GM12878 (cell line): Measurements from ENCODE around the gene MYMK. TPM values are rescaled to one million over a fixed set of nuclear protein-coding genes. Genes with fewer than 3 reads are reported as not detected.

Experiments used
- ATAC-seq: fragments of 200-7000 bp; cut with Tn5 transposase; 3 replicates; pipeline ENCODE4 v1.9.1; 2020; ENCODE audit warnings: mild to moderate bottlenecking, moderate library complexity
- BruUV-seq: library from RNA; stranded (reverse); fragments of 400-500 nt; replicated peaks from 2 replicates; lab custom pipeline; 2021; lab: Mats Ljungman, UMichigan
- CTCF ChIA-PET: fragments of 300-600 bp; sonication (Branson Sonifier 250); formaldehyde crosslinking; extraction: SDS; loops from one replicate; lab custom pipeline; 2021; ENCODE audit warnings: inconsistent platforms; lab: Yijun Ruan, JAX
- POLR2A ChIA-PET: fragments of 350-600 bp; formaldehyde crosslinking; extraction: SDS; loops from one replicate; lab custom pipeline; 2021; ENCODE audit warnings: inconsistent platforms; lab: Charles Lee
- RAD21 ChIA-PET: fragments of 300-600 bp; sonication (Branson Sonifier 250); formaldehyde crosslinking; loops from one replicate; lab custom pipeline; 2023; ENCODE audit warnings: antibody characterized with exemption; ENCODE audit not compliant: unreplicated experiment; lab: Charles Lee
- SMC1A ChIA-PET: fragments of 300-600 bp; sonication (Branson Sonifier 250); formaldehyde crosslinking; loops from one replicate; lab custom pipeline; 2023; ENCODE audit not compliant: unreplicated experiment, uncharacterized antibody; lab: Charles Lee
- DNase-seq: peaks from one replicate; pipeline ENCODE4 v3.0.0-alpha.2; 2011; ENCODE audit warnings: low read depth, low spot score
- FAIRE-seq: peaks from 3 replicates; lab custom pipeline; 2011; peaks lifted over from hg19 to GRCh38; lab: Jason Lieb, UNC
- H2AFZ ChIP-seq: 2 replicates; pipeline ENCODE4 v1.6.0; 2011; ENCODE audit warnings: low read depth, low read length, control low read depth; ENCODE audit not compliant: control insufficient read depth
- H3K27ac ChIP-seq: 2 replicates; pipeline ENCODE4 v1.5.1; 2011; ENCODE audit warnings: control low read depth; ENCODE audit not compliant: control insufficient read depth, insufficient read depth
- H3K27me3 ChIP-seq, 2 experiments: replicated peaks in 1 of 2; 2 replicates each; pipeline versions ENCODE4 v1.6.0 to v1.6.1; 2011; ENCODE audit warnings: low read length in 1 of 2; ENCODE audit not compliant: control insufficient read depth in 2 of 2, insufficient read depth in 2 of 2
- H3K36me3 ChIP-seq, 2 experiments: 2 replicates each; pipeline ENCODE4 v1.5.1; 2011; ENCODE audit warnings: low read length in 1 of 2; ENCODE audit not compliant: control insufficient read depth in 2 of 2, insufficient read depth in 2 of 2
- H3K4me1 ChIP-seq: 2 replicates; pipeline ENCODE4 v1.6.1; 2011; ENCODE audit warnings: mild to moderate bottlenecking, low read length, moderate library complexity, mixed read lengths; ENCODE audit not compliant: control insufficient read depth, insufficient read depth
- H3K4me2 ChIP-seq: 2 replicates; pipeline ENCODE4 v1.6.0; 2011; ENCODE audit warnings: control low read depth; ENCODE audit not compliant: control insufficient read depth, insufficient read depth
- H3K4me3 ChIP-seq: fragments of 200-600 bp; sonication (generic); 2 replicates; pipeline ENCODE4 v1.5.1; 2016
- H3K79me2 ChIP-seq: 2 replicates; pipeline ENCODE4 v1.6.0; 2011; ENCODE audit warnings: low read length; ENCODE audit not compliant: control insufficient read depth, insufficient read depth
- H3K9ac ChIP-seq: 2 replicates; pipeline ENCODE4 v1.8.0; 2011; ENCODE audit warnings: low read length, control low read depth, mixed read lengths; ENCODE audit not compliant: control insufficient read depth, insufficient read depth
- H3K9me3 ChIP-seq: replicated peaks from 3 replicates; pipeline ENCODE4 v1.5.1; 2011; ENCODE audit warnings: mild to moderate bottlenecking, low read length; ENCODE audit not compliant: control insufficient read depth, insufficient read depth
- H4K20me1 ChIP-seq: 2 replicates; pipeline ENCODE4 v1.6.0; 2011; ENCODE audit not compliant: control insufficient read depth, insufficient read depth
- BACH1 ChIP-seq: fragments of 450-650 bp; IDR thresholded peaks from 2 replicates; pipeline ENCODE4 v1.6.1; 2017; ENCODE audit warnings: mild to moderate bottlenecking, borderline replicate concordance
- CREM ChIP-seq: IDR thresholded peaks from 2 replicates; pipeline ENCODE4 v1.6.1; 2014; ENCODE audit warnings: antibody characterized with exemption, low read depth
- FOXM1 ChIP-seq: IDR thresholded peaks from 2 replicates; pipeline ENCODE4 v1.6.1; 2012; ENCODE audit warnings: low read depth, mild to moderate bottlenecking, inconsistent platforms, low read length, moderate library complexity
- HDAC2 ChIP-seq: fragments of 200-600 bp; sonication (generic); IDR thresholded peaks from 2 replicates; pipeline ENCODE4 v1.6.1; 2017
- IKZF2 ChIP-seq, 2 experiments: fragments of 450-650 bp; IDR thresholded peaks; 2 replicates each; pipeline ENCODE4 v1.6.1; 2017; ENCODE audit warnings: mild to moderate bottlenecking in 2 of 2, moderate library complexity in 2 of 2
- NBN ChIP-seq: fragments of 450-650 bp; IDR thresholded peaks from 2 replicates; pipeline ENCODE4 v1.6.1; 2016
- PAX5 ChIP-seq: IDR thresholded peaks from 2 replicates; pipeline ENCODE4 v1.6.1; 2011; ENCODE audit warnings: low read depth, low read length, borderline replicate concordance
- PML ChIP-seq: IDR thresholded peaks from 2 replicates; pipeline ENCODE4 v1.6.1; 2012; ENCODE audit warnings: low read length, inconsistent platforms
- POU2F2 ChIP-seq: IDR thresholded peaks from 3 replicates; pipeline ENCODE4 v1.6.1; 2011; ENCODE audit warnings: low read depth, mild to moderate bottlenecking, low read length, borderline replicate concordance
- RAD51 ChIP-seq: fragments of 450-650 bp; IDR thresholded peaks from 2 replicates; pipeline ENCODE4 v1.6.1; 2016; ENCODE audit warnings: moderate library complexity, mild to moderate bottlenecking, inconsistent platforms
- RFX5 ChIP-seq: IDR thresholded peaks from 2 replicates; pipeline ENCODE4 v1.6.1; 2011; ENCODE audit warnings: low read depth, low read length, improper control_type of control experiment
- SMAD1 ChIP-seq: fragments of 450-650 bp; IDR thresholded peaks from 2 replicates; pipeline ENCODE4 v1.6.1; 2018; ENCODE audit warnings: mild to moderate bottlenecking, low read depth; ENCODE audit not compliant: partially characterized antibody
- SMAD5 ChIP-seq: IDR thresholded peaks from 2 replicates; pipeline ENCODE4 v1.6.1; 2016; ENCODE audit warnings: antibody characterized with exemption, low read depth
- WGBS: methylation state at CpG from one replicate; pipeline ENCODE4 v1.1.6; 2016; ENCODE audit warnings: low lambda C conversion rate; ENCODE audit not compliant: insufficient replicate concordance, insufficient coverage; ENCODE audit errors: missing lambda C conversion rate; 5-methylcytosine and 5-hydroxymethylcytosine counted together
- in situ Hi-C: fragments of 300-500 bp; cut with MboI; formaldehyde crosslinking; loops from 9 replicates; pipeline ENCODE4 v1.14.3; 2018; ENCODE audit warnings: mixed read lengths
- intact Hi-C: fragments of 100-400 bp; cut with micrococcal nuclease; formaldehyde crosslinking; loops from one replicate; pipeline ENCODE4 v1.14.2; 2022; ENCODE audit not compliant: unreplicated experiment
- polyA plus RNA-seq, 11 experiments: library from polyadenylated mRNA; depleted of rRNA in 4 of 11; unstranded in 6 of 11; stranded (reverse) in 5 of 11; fragments of >200 nt; fragmentation: Nextera tagmentation in 4 of 11; fragmentation: Illumina TruSeq in 1 of 11; extraction: Ambion mirVana in 4 of 11; extraction: Trizol in 1 of 11; gene quantifications; 1 replicate in 1 of 11; 2 replicates in 10 of 11; pipeline versions ENCODE4 v1.2.1 to v1.2.3, GENCODE V29; 2011 to 2016; ENCODE audit warnings: inconsistent platforms in 2 of 11, missing spikeins in 2 of 11, low read depth in 1 of 11
- total RNA-seq, 4 experiments: library from RNA; depleted of rRNA in 3 of 4; stranded (reverse); fragments of >200 nt in 3 of 4; fragmentation: Illumina TruSeq in 1 of 4; extraction: Trizol in 1 of 4; gene quantifications; 2 replicates each; pipeline versions ENCODE4 v1.2.1 to v1.2.3, GENCODE V29; 2013 to 2021
- TF ChIP-seq, protein P1 (sequence below): fragments of 450-650 bp; conservative IDR thresholded peaks from 2 replicates; pipeline ENCODE4 v1.6.1; 2017; ENCODE audit warnings: mild to moderate bottlenecking, moderate library complexity

MYMK gene
- total and polyA plus RNA-seq, 10 of the 15 experiments (the other 5 are each of a cell fraction or from before 2014, with no cell fraction given): not detected

DNA sequence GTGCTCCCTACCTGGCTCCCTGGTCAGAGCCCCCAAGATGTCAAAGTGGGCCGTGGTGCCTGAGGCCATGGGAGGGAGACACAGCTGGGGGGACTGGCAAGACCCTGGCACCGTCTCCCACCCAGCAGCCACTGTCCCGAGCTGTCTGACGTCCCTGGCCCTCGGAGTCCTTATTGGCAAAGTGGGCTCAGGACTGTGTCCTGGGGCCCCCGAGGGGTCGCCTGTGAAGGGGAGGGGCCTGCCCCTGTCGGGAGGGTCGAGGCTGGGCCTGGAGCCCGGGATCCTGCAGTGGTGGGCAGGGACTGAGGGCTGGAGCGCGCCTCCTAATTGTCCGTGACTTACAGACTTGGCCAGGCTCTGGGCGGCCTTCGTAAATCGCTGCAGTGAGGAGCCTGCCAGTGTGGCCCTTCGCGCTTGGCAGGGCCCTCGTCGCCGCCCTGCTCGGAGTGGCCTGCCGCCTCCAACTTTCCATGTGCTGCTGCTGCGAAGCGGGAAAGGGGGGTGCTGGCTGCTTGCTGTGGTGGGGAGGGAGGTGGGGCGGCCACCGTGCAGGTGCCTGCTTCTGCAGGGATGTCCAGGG is 13.7 kb downstream of the MYMK start:
- H3K36me3 ChIP-seq: no peaks in the 10 kb centered on the region
- H3K27me3 ChIP-seq: no peaks in the 10 kb centered on the region; a peak in 2 of 4 replicates
- no peaks in the 10 kb centered on the region for H3K4me1 ChIP-seq
- H4K20me1 ChIP-seq: no peaks in the 10 kb centered on the region
- ChIA-PET SMC1A (no interaction called here), RAD21 (no interaction called here), POLR2A (no interaction called here), CTCF (no interaction called here)
- no peak overlapping the region for H3K4me2 ChIP-seq
- no peak overlapping the region for H2AFZ ChIP-seq
- BruUV-seq: no TSS peak
- 55% methylated on average over 27 of the region's 27 CpGs for WGBS
- no peak overlapping the region for H3K27ac ChIP-seq
- TF ChIP-seq NBN (no peak), CREM (no peak), SMAD5 (no peak), IKZF2 (IDR thresholded peaks at IDR 0.05) (no peak), RFX5 (no peak), PML (no peak), POU2F2 (no peak), SMAD1 (no peak), FOXM1 (no peak), BACH1 (no peak), RAD51 (no peak), PAX5 (no peak), HDAC2 (no peak)
- TF ChIP-seq, protein P1, sequence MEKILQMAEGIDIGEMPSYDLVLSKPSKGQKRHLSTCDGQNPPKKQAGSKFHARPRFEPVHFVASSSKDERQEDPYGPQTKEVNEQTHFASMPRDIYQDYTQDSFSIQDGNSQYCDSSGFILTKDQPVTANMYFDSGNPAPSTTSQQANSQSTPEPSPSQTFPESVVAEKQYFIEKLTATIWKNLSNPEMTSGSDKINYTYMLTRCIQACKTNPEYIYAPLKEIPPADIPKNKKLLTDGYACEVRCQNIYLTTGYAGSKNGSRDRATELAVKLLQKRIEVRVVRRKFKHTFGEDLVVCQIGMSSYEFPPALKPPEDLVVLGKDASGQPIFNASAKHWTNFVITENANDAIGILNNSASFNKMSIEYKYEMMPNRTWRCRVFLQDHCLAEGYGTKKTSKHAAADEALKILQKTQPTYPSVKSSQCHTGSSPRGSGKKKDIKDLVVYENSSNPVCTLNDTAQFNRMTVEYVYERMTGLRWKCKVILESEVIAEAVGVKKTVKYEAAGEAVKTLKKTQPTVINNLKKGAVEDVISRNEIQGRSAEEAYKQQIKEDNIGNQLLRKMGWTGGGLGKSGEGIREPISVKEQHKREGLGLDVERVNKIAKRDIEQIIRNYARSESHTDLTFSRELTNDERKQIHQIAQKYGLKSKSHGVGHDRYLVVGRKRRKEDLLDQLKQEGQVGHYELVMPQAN: no peak
- intact Hi-C loops (no loop called here), in situ Hi-C loops (no loop called here)
- ATAC-seq: no peak
- H3K9ac ChIP-seq: no peak overlapping the region
- no peaks in the 10 kb centered on the region for H3K79me2 ChIP-seq
- no peak for DNase-seq
- H3K9me3 ChIP-seq: no peaks in the 10 kb centered on the region
- no peak overlapping the region for H3K4me3 ChIP-seq
- FAIRE-seq: no peak
